ENCODE data around the gene PTPRD. TPM values are rescaled to one million over a fixed set of nuclear protein-coding genes. Genes with fewer than 3 reads are reported as not detected.

Gene PTPRD
- total and polyA plus RNA-seq, 2 donors from 2014 or later: 6.4 to 78.9 TPM

DNA sequence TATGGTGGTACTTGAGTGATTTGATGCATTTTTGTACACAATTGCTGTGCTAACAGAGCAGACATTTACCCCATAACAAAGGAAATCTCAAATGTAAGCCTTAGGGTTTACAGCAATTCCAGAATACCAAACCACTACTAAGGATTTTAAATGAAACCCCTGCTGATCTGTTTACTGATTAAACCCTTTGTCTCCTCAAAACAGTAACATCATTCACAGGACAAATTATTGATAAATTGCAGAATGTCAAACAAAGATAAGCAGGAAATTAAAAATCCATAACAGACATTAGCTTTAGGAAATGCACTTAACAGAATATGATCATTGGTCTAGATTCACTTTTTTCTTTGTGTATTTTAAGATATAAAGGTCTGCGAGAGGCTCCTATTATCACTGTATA lies 1796.9 kb downstream of the PTPRD start:
- TF ChIP-seq, protein P1, sequence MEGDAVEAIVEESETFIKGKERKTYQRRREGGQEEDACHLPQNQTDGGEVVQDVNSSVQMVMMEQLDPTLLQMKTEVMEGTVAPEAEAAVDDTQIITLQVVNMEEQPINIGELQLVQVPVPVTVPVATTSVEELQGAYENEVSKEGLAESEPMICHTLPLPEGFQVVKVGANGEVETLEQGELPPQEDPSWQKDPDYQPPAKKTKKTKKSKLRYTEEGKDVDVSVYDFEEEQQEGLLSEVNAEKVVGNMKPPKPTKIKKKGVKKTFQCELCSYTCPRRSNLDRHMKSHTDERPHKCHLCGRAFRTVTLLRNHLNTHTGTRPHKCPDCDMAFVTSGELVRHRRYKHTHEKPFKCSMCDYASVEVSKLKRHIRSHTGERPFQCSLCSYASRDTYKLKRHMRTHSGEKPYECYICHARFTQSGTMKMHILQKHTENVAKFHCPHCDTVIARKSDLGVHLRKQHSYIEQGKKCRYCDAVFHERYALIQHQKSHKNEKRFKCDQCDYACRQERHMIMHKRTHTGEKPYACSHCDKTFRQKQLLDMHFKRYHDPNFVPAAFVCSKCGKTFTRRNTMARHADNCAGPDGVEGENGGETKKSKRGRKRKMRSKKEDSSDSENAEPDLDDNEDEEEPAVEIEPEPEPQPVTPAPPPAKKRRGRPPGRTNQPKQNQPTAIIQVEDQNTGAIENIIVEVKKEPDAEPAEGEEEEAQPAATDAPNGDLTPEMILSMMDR (IDR thresholded peaks at IDR 0.05; ENCODE audit: borderline replicate concordance, extremely low read depth, insufficient read depth): no peak
- H3K36me3 ChIP-seq (ENCODE audit: control insufficient read depth in 2 of 3, insufficient read depth in 3 of 3, low read length in 3 of 3): no peaks in the 10 kb centered on the region
- DNase-seq (no peak), FAIRE-seq (no peak)
- no peak overlapping the region for H3K27ac ChIP-seq (ENCODE audit: low read depth in 2 of 2, low read length in 2 of 2)
- intact Hi-C loops (cut with DNase I): no loop called here
- H3K4me1 ChIP-seq (ENCODE audit: control insufficient read depth in 2 of 3, insufficient read depth in 2 of 3, low read depth in 1 of 3, low read length in 3 of 3): peaks cover 0 to 6% (median 2%) of the 10 kb centered on the region in 3 donors
- H3K9me3 ChIP-seq (ENCODE audit: control insufficient read depth in 2 of 3, insufficient read depth in 1 of 3, low read length in 3 of 3): no peaks in the 10 kb centered on the region
- no peak overlapping the region for H3K9ac ChIP-seq (ENCODE audit: low read length in 3 of 3)
- no peaks in the 10 kb centered on the region for H3K27me3 ChIP-seq (ENCODE audit: control insufficient read depth, insufficient read depth, low read length)
- H3K4me3 ChIP-seq (ENCODE audit: low read length in 3 of 3): no peak overlapping the region

DNA sequence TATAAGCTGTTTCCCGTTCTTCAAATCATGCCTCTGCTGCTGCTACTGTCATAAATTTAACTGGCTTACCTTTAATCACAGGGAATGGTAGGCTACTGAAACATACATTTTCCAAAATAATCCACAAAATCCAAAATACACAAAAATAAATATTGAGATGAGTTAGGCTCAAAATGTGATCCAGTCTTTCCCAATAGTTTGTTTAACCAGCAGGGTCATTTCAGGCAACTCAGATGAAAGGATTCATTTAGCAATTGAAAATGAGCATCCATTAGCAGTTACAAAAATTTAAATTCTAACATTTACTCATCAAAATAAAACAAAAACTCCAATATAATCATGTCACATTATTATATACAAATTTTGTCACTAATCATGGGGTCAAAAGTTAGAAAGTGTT lies 1797.6 kb downstream of the PTPRD start:
- intact Hi-C loops (cut with DNase I): no loop called here
- H3K4me1 ChIP-seq (ENCODE audit: control insufficient read depth in 2 of 3, insufficient read depth in 2 of 3, low read depth in 1 of 3, low read length in 3 of 3): peaks cover 0 to 6% (median 2%) of the 10 kb centered on the region in 3 donors
- FAIRE-seq: no peak

DNA sequence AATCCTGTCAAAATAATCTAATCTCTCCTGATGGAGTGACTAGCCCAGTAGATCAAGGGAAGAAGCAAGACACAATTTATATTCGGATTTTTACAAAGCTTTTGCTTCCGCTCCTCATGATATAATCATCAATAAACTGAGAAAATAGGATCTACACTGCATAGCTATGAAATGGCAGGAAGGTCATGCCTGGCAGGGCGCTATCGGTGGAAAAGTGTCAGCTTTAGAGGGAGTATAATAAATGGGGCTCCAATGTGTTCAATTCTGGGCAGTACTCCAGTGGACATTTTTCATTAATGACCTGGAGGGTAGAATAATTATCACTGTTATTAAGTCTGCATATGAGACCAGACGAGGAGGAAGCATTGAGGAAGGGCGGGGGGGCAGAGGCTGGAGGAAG lies 1799.9 kb downstream of the PTPRD start:
- H3K36me3 ChIP-seq (ENCODE audit: control insufficient read depth in 2 of 3, insufficient read depth in 3 of 3, low read length in 3 of 3): no peaks in the 10 kb centered on the region
- intact Hi-C loops (cut with DNase I): no loop called here
- H3K4me3 ChIP-seq (ENCODE audit: low read length in 3 of 3): no peak overlapping the region
- no peak overlapping the region for H3K27ac ChIP-seq (ENCODE audit: low read depth in 2 of 2, low read length in 2 of 2)
- no peaks in the 10 kb centered on the region for H3K9me3 ChIP-seq (ENCODE audit: control insufficient read depth in 2 of 3, insufficient read depth in 1 of 3, low read length in 3 of 3)
- H3K9ac ChIP-seq (ENCODE audit: low read length in 3 of 3): no peak overlapping the region
- DNase-seq (no peak), FAIRE-seq (no peak)
- H3K27me3 ChIP-seq (ENCODE audit: control insufficient read depth, insufficient read depth, low read length): no peaks in the 10 kb centered on the region
- TF ChIP-seq, protein P1 (IDR thresholded peaks at IDR 0.05; ENCODE audit: borderline replicate concordance, extremely low read depth, insufficient read depth): no peak
- peaks cover 0 to 6% (median 2%) of the 10 kb centered on the region in 3 donors for H3K4me1 ChIP-seq (ENCODE audit: control insufficient read depth in 2 of 3, insufficient read depth in 2 of 3, low read depth in 1 of 3, low read length in 3 of 3)

More for the DNA sequence above, 1797.6 kb downstream of the PTPRD start:
- no peaks in the 10 kb centered on the region for H3K36me3 ChIP-seq (ENCODE audit: control insufficient read depth in 2 of 3, insufficient read depth in 3 of 3, low read length in 3 of 3)
- no peak overlapping the region for H3K27ac ChIP-seq (ENCODE audit: low read depth in 2 of 2, low read length in 2 of 2)
- H3K9me3 ChIP-seq (ENCODE audit: control insufficient read depth in 2 of 3, insufficient read depth in 1 of 3, low read length in 3 of 3): no peaks in the 10 kb centered on the region
- H3K27me3 ChIP-seq (ENCODE audit: control insufficient read depth, insufficient read depth, low read length): no peaks in the 10 kb centered on the region
- no peak overlapping the region for H3K9ac ChIP-seq (ENCODE audit: low read length in 3 of 3)
- DNase-seq: no peak
- TF ChIP-seq, protein P1 (IDR thresholded peaks at IDR 0.05; ENCODE audit: borderline replicate concordance, extremely low read depth, insufficient read depth): no peak
- H3K4me3 ChIP-seq (ENCODE audit: low read length in 3 of 3): no peak overlapping the region

DNA sequence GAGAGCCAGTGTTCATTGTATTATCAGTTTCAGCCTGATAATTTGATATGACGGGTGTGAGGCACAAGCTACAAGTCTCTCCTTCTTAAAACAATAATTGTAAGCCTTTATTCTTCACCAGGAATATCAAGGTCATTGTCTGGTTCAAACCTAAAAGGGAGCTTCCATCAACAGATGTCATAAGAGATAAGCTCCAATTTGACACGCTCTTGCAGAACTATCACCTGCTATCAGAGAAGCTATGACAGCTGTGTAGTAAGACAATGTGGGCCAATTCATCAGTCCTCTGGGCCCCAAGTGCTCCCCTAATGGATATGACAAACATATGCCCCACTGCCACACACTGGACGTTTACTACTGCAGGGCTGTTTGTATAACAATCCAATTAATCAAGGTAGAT lies 1803.1 kb downstream of the PTPRD start:
- no peak for DNase-seq
- no peaks in the 10 kb centered on the region for H3K36me3 ChIP-seq (ENCODE audit: control insufficient read depth in 2 of 3, insufficient read depth in 3 of 3, low read length in 3 of 3)
- no peaks in the 10 kb centered on the region for H3K4me1 ChIP-seq (ENCODE audit: control insufficient read depth in 2 of 3, insufficient read depth in 2 of 3, low read depth in 1 of 3, low read length in 3 of 3)
- H3K27me3 ChIP-seq (ENCODE audit: control insufficient read depth, insufficient read depth, low read length): no peaks in the 10 kb centered on the region
- no peak overlapping the region for H3K27ac ChIP-seq (ENCODE audit: low read depth in 2 of 2, low read length in 2 of 2)
- intact Hi-C loops (cut with DNase I): no loop called here
- FAIRE-seq: no peak
- no peak overlapping the region for H3K4me3 ChIP-seq (ENCODE audit: low read length in 3 of 3)
- no peaks in the 10 kb centered on the region for H3K9me3 ChIP-seq (ENCODE audit: control insufficient read depth in 2 of 3, insufficient read depth in 1 of 3, low read length in 3 of 3)
- TF ChIP-seq, protein P1 (IDR thresholded peaks at IDR 0.05; ENCODE audit: borderline replicate concordance, extremely low read depth, insufficient read depth): no peak
- no peak overlapping the region for H3K9ac ChIP-seq (ENCODE audit: low read length in 3 of 3)

All from kidney (tissue), 14 donors.